A673 (cell line): ENCODE data around the gene FNBP1L.

ENCODE experiments used
- EZH2 ChIP-seq: fragments of 200-600 bp; sonication (generic); IDR thresholded peaks from 2 replicates; pipeline ENCODE4 v1.6.1; 2017; ENCODE audit warnings: borderline replicate concordance, low read depth, mild to moderate bottlenecking, mixed read lengths, antibody characterized with exemption, low read length; ENCODE audit not compliant: poor library complexity, severe bottlenecking
- TF ChIP-seq, protein P1 (sequence below): fragments of 300-800, 200-600 bp; sonication (generic); conservative IDR thresholded peaks from 2 replicates; pipeline ENCODE4 v1.5.1; 2017; ENCODE audit warnings: low read depth, mild to moderate bottlenecking, antibody characterized with exemption, low read length, moderate library complexity, mixed read lengths

DNA sequence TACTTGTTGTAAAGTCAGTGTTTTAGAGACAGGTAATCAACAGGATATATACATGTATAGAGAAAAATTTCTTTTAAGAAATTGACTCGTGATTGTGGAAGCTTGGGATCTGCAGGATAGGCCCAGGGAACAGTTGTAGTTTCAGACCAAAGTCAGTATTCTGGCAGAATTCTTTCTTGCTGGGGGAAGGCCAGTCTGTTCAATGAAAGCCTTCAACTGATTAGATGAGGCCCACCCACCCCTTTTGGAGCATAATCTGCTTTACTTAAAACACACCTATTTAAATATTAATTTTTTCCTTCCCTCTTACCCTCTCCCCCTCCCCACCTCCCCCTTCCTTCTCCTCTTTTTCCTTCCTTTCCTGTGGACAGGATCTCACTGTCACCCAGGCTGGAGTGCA, 48.0 kb downstream of the FNBP1L start:
- TF ChIP-seq, protein P1, sequence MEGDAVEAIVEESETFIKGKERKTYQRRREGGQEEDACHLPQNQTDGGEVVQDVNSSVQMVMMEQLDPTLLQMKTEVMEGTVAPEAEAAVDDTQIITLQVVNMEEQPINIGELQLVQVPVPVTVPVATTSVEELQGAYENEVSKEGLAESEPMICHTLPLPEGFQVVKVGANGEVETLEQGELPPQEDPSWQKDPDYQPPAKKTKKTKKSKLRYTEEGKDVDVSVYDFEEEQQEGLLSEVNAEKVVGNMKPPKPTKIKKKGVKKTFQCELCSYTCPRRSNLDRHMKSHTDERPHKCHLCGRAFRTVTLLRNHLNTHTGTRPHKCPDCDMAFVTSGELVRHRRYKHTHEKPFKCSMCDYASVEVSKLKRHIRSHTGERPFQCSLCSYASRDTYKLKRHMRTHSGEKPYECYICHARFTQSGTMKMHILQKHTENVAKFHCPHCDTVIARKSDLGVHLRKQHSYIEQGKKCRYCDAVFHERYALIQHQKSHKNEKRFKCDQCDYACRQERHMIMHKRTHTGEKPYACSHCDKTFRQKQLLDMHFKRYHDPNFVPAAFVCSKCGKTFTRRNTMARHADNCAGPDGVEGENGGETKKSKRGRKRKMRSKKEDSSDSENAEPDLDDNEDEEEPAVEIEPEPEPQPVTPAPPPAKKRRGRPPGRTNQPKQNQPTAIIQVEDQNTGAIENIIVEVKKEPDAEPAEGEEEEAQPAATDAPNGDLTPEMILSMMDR: no peak
- TF ChIP-seq EZH2: no peak
